Measurements from ENCODE around the gene EPYC. TPM values are rescaled to one million over a fixed set of nuclear protein-coding genes. Genes with fewer than 3 reads are reported as not detected.

Gene EPYC
- total RNA-seq, 1 donor from 2014 or later: 0.20 TPM

Other genes with a start within 250 kb of the EPYC start
- not detected for gene CCER1, start 49.8 kb downstream of the EPYC start, total RNA-seq
- 4.8 TPM for gene KERA, start 53.1 kb upstream of the EPYC start, total RNA-seq
- 934 TPM for gene LUM, start 106.5 kb upstream of the EPYC start, total RNA-seq
- 1,233 TPM for gene DCN, start 177.8 kb upstream of the EPYC start, total RNA-seq